Heart left ventricle (tissue), 13 donors: ENCODE results near the gene ZBTB20.

ENCODE experiments used
- POLR2A ChIP-seq, 2 donors: fragments of 450-650 bp; IDR thresholded peaks; one replicate each; pipeline ENCODE4 v1.6.1; 2017; ENCODE audit warnings: antibody characterized with exemption in 2 of 2, mild to moderate bottlenecking in 2 of 2, moderate library complexity in 2 of 2
- TF ChIP-seq, protein P1 (sequence below), 12 donors: fragments of 200-600 bp; sonication (generic) in 4 of 12; IDR thresholded peaks; one replicate each; pipeline versions ENCODE4 v1.5.0 to v1.8.0; 2018 to 2022; ENCODE audit warnings: antibody characterized with exemption in 12 of 12, mild to moderate bottlenecking in 5 of 12
- donor health status: ischemic (EF 13 %, LVEDD 7.1; RV severe dilation, severe dysfunction).
- donor health status: DM: no; HTN: yes; CAD: no.
- donor health status: DM: no; HTN: no; CAD: no.
- donor health status: ischemic (EF 25% LVEDD 6.9; RV normal size, moderate dysfunction).
- donor health status: ischemic (EF 25% LVEDD 5.7; RV mildly dilated, moderate dysfunction).
- donor health status: ischemic (EF 35%, LVEDD 5.7; RV mildly dilated, moderate dysfunction).
- donor health status: nonischemic (EF 11% LVEDD 7.7; RV severe dilation, severe dysfunction).
- donor health status: DM: yes; HTN: yes; CAD: no.
- donor health status: PGD.
- donor health status: ischemic (EF 29% LVEDD 5.4; RV normal size, mild dysfunction).
- donor health status: nonischemic (EF 23%, LVEDD 6.1; RV moderate dilation, normal function).

DNA sequence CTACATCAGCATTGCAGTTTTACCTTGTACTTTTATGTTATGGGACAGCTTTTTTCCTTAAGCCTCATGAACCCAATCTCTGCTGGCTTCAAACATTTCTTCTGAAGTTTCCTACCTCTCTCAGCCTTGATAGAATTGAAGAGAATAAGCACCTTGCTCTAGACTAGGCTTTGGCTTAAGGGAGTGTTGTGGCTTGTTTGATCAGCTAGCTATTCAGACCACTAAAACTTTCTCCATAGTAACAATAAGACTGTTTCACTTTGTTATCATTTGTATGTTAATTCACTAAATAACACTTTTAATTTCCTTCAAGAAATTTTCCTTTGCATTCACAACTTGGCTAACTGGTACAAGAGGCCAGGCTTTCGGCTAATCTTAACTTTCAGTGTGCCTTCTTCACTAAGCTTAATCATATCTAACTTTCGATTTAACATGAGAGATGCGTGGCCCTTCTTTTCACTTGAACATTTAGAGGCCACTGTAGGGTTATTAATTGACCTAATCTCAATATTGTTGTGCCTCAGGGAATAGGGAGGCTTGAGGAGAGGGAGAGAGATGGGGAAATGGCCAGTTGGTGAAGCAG, 861.3 kb downstream of the ZBTB20 start:
- TF ChIP-seq, protein P1, sequence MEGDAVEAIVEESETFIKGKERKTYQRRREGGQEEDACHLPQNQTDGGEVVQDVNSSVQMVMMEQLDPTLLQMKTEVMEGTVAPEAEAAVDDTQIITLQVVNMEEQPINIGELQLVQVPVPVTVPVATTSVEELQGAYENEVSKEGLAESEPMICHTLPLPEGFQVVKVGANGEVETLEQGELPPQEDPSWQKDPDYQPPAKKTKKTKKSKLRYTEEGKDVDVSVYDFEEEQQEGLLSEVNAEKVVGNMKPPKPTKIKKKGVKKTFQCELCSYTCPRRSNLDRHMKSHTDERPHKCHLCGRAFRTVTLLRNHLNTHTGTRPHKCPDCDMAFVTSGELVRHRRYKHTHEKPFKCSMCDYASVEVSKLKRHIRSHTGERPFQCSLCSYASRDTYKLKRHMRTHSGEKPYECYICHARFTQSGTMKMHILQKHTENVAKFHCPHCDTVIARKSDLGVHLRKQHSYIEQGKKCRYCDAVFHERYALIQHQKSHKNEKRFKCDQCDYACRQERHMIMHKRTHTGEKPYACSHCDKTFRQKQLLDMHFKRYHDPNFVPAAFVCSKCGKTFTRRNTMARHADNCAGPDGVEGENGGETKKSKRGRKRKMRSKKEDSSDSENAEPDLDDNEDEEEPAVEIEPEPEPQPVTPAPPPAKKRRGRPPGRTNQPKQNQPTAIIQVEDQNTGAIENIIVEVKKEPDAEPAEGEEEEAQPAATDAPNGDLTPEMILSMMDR (IDR thresholded peaks at IDR 0.05) = no peak
- no peak for TF ChIP-seq POLR2A (IDR thresholded peaks at IDR 0.05)
